GM12878 (cell line): ENCODE results near the gene CBR3. TPM values are rescaled to one million over a fixed set of nuclear protein-coding genes. Genes with fewer than 3 reads are reported as not detected.

ENCODE experiments used
- ATAC-seq: fragments of 200-7000 bp; cut with Tn5 transposase; 3 replicates; pipeline ENCODE4 v1.9.1; 2020; ENCODE audit warnings: mild to moderate bottlenecking, moderate library complexity
- BruUV-seq: library from RNA; stranded (reverse); fragments of 400-500 nt; replicated peaks from 2 replicates; lab custom pipeline; 2021; lab: Mats Ljungman, UMichigan
- CTCF ChIA-PET: fragments of 300-600 bp; sonication (Branson Sonifier 250); formaldehyde crosslinking; extraction: SDS; loops from one replicate; lab custom pipeline; 2021; ENCODE audit warnings: inconsistent platforms; lab: Yijun Ruan, JAX
- POLR2A ChIA-PET: fragments of 350-600 bp; formaldehyde crosslinking; extraction: SDS; loops from one replicate; lab custom pipeline; 2021; ENCODE audit warnings: inconsistent platforms; lab: Charles Lee
- RAD21 ChIA-PET: fragments of 300-600 bp; sonication (Branson Sonifier 250); formaldehyde crosslinking; loops from one replicate; lab custom pipeline; 2023; ENCODE audit warnings: antibody characterized with exemption; ENCODE audit not compliant: unreplicated experiment; lab: Charles Lee
- SMC1A ChIA-PET: fragments of 300-600 bp; sonication (Branson Sonifier 250); formaldehyde crosslinking; loops from one replicate; lab custom pipeline; 2023; ENCODE audit not compliant: unreplicated experiment, uncharacterized antibody; lab: Charles Lee
- DNase-seq: peaks from one replicate; pipeline ENCODE4 v3.0.0-alpha.2; 2011; ENCODE audit warnings: low read depth, low spot score
- FAIRE-seq: peaks from 3 replicates; lab custom pipeline; 2011; peaks lifted over from hg19 to GRCh38; lab: Jason Lieb, UNC
- H2AFZ ChIP-seq: 2 replicates; pipeline ENCODE4 v1.6.0; 2011; ENCODE audit warnings: low read depth, low read length, control low read depth; ENCODE audit not compliant: control insufficient read depth
- H3K27ac ChIP-seq: 2 replicates; pipeline ENCODE4 v1.5.1; 2011; ENCODE audit warnings: control low read depth; ENCODE audit not compliant: control insufficient read depth, insufficient read depth
- H3K27me3 ChIP-seq, 2 experiments: replicated peaks in 1 of 2; 2 replicates each; pipeline versions ENCODE4 v1.6.0 to v1.6.1; 2011; ENCODE audit warnings: low read length in 1 of 2; ENCODE audit not compliant: control insufficient read depth in 2 of 2, insufficient read depth in 2 of 2
- H3K36me3 ChIP-seq, 2 experiments: 2 replicates each; pipeline ENCODE4 v1.5.1; 2011; ENCODE audit warnings: low read length in 1 of 2; ENCODE audit not compliant: control insufficient read depth in 2 of 2, insufficient read depth in 2 of 2
- H3K4me1 ChIP-seq: 2 replicates; pipeline ENCODE4 v1.6.1; 2011; ENCODE audit warnings: mild to moderate bottlenecking, low read length, moderate library complexity, mixed read lengths; ENCODE audit not compliant: control insufficient read depth, insufficient read depth
- H3K4me2 ChIP-seq: 2 replicates; pipeline ENCODE4 v1.6.0; 2011; ENCODE audit warnings: control low read depth; ENCODE audit not compliant: control insufficient read depth, insufficient read depth
- H3K4me3 ChIP-seq: fragments of 200-600 bp; sonication (generic); 2 replicates; pipeline ENCODE4 v1.5.1; 2016
- H3K79me2 ChIP-seq: 2 replicates; pipeline ENCODE4 v1.6.0; 2011; ENCODE audit warnings: low read length; ENCODE audit not compliant: control insufficient read depth, insufficient read depth
- H3K9ac ChIP-seq: 2 replicates; pipeline ENCODE4 v1.8.0; 2011; ENCODE audit warnings: low read length, control low read depth, mixed read lengths; ENCODE audit not compliant: control insufficient read depth, insufficient read depth
- H3K9me3 ChIP-seq: replicated peaks from 3 replicates; pipeline ENCODE4 v1.5.1; 2011; ENCODE audit warnings: mild to moderate bottlenecking, low read length; ENCODE audit not compliant: control insufficient read depth, insufficient read depth
- H4K20me1 ChIP-seq: 2 replicates; pipeline ENCODE4 v1.6.0; 2011; ENCODE audit not compliant: control insufficient read depth, insufficient read depth
- BACH1 ChIP-seq: fragments of 450-650 bp; IDR thresholded peaks from 2 replicates; pipeline ENCODE4 v1.6.1; 2017; ENCODE audit warnings: mild to moderate bottlenecking, borderline replicate concordance
- BHLHE40 ChIP-seq, 2 experiments: fragments of 450-650 bp in 1 of 2; IDR thresholded peaks; 2 replicates each; pipeline ENCODE4 v1.6.1; 2011 to 2017; ENCODE audit warnings: low read depth in 2 of 2, borderline replicate concordance in 1 of 2, improper control_type of control experiment in 1 of 2, low read length in 1 of 2, mild to moderate bottlenecking in 1 of 2
- CHD2 ChIP-seq: IDR thresholded peaks from 2 replicates; pipeline ENCODE4 v1.6.1; 2011; ENCODE audit warnings: low read depth, low read length, improper control_type of control experiment, borderline replicate concordance
- DPF2 ChIP-seq: fragments of 450-650 bp; IDR thresholded peaks from 2 replicates; pipeline ENCODE4 v1.6.1; 2017; ENCODE audit warnings: mild to moderate bottlenecking
- EGR1 ChIP-seq, 2 experiments: IDR thresholded peaks; 1 replicate in 1 of 2; 2 replicates in 1 of 2; pipeline ENCODE4 v1.6.1; 2011 to 2012; ENCODE audit warnings: low read depth in 2 of 2, low read length in 2 of 2, borderline replicate concordance in 1 of 2, mild to moderate bottlenecking in 1 of 2, moderate library complexity in 1 of 2
- GATAD2B ChIP-seq: fragments of 450-650 bp; conservative IDR thresholded peaks from 2 replicates; pipeline ENCODE4 v1.6.1; 2017; ENCODE audit warnings: low read depth, mild to moderate bottlenecking, moderate library complexity
- HDAC6 ChIP-seq: fragments of 200-600 bp; sonication (generic); IDR thresholded peaks from one replicate; pipeline ENCODE4 v1.8.0; 2017; ENCODE audit warnings: antibody characterized with exemption; ENCODE audit not compliant: unreplicated experiment
- IKZF1 ChIP-seq: fragments of 450-650 bp; conservative IDR thresholded peaks from 2 replicates; pipeline ENCODE4 v1.6.1; 2017; ENCODE audit warnings: antibody characterized with exemption, mild to moderate bottlenecking
- LARP7 ChIP-seq: fragments of 450-650 bp; IDR thresholded peaks from 2 replicates; pipeline ENCODE4 v1.6.1; 2017; ENCODE audit warnings: mild to moderate bottlenecking
- NR2F1 ChIP-seq: fragments of 450-650 bp; conservative IDR thresholded peaks from 2 replicates; pipeline ENCODE4 v1.6.1; 2017; ENCODE audit warnings: mild to moderate bottlenecking
- POLR2A ChIP-seq: IDR thresholded peaks from 2 replicates; pipeline ENCODE4 v1.6.1; 2011; ENCODE audit warnings: low read depth, mild to moderate bottlenecking, low read length
- RAD51 ChIP-seq: fragments of 450-650 bp; IDR thresholded peaks from 2 replicates; pipeline ENCODE4 v1.6.1; 2016; ENCODE audit warnings: moderate library complexity, mild to moderate bottlenecking, inconsistent platforms
- RB1 ChIP-seq: fragments of 450-650 bp; formaldehyde crosslinking; IDR thresholded peaks from 2 replicates; pipeline ENCODE4 v1.6.1; 2017; ENCODE audit warnings: mild to moderate bottlenecking, borderline replicate concordance
- SMARCA5 ChIP-seq: fragments of 450-650 bp; IDR thresholded peaks from 2 replicates; pipeline ENCODE4 v1.6.1; 2017; ENCODE audit warnings: mild to moderate bottlenecking
- SPI1 ChIP-seq: IDR thresholded peaks from 2 replicates; pipeline ENCODE4 v1.6.1; 2011; ENCODE audit warnings: low read depth, mild to moderate bottlenecking, low read length, moderate library complexity, borderline replicate concordance; ENCODE audit not compliant: insufficient read depth
- WRNIP1 ChIP-seq: IDR thresholded peaks from 2 replicates; pipeline ENCODE4 v1.6.1; 2011; ENCODE audit warnings: low read depth, low read length, improper control_type of control experiment, borderline replicate concordance
- ZNF207 ChIP-seq: fragments of 450-650 bp; IDR thresholded peaks from 2 replicates; pipeline ENCODE4 v1.6.1; 2014; ENCODE audit warnings: antibody characterized with exemption, mild to moderate bottlenecking, borderline replicate concordance
- WGBS: methylation state at CpG from one replicate; pipeline ENCODE4 v1.1.6; 2016; ENCODE audit warnings: low lambda C conversion rate; ENCODE audit not compliant: insufficient replicate concordance, insufficient coverage; ENCODE audit errors: missing lambda C conversion rate; 5-methylcytosine and 5-hydroxymethylcytosine counted together
- in situ Hi-C: fragments of 300-500 bp; cut with MboI; formaldehyde crosslinking; loops from 9 replicates; pipeline ENCODE4 v1.14.3; 2018; ENCODE audit warnings: mixed read lengths
- intact Hi-C: fragments of 100-400 bp; cut with micrococcal nuclease; formaldehyde crosslinking; loops from one replicate; pipeline ENCODE4 v1.14.2; 2022; ENCODE audit not compliant: unreplicated experiment
- polyA plus RNA-seq, 11 experiments: library from polyadenylated mRNA; depleted of rRNA in 4 of 11; unstranded in 6 of 11; stranded (reverse) in 5 of 11; fragments of >200 nt; fragmentation: Nextera tagmentation in 4 of 11; fragmentation: Illumina TruSeq in 1 of 11; extraction: Ambion mirVana in 4 of 11; extraction: Trizol in 1 of 11; gene quantifications; 1 replicate in 1 of 11; 2 replicates in 10 of 11; pipeline versions ENCODE4 v1.2.1 to v1.2.3, GENCODE V29; 2011 to 2016; ENCODE audit warnings: inconsistent platforms in 2 of 11, missing spikeins in 2 of 11, low read depth in 1 of 11
- total RNA-seq, 4 experiments: library from RNA; depleted of rRNA in 3 of 4; stranded (reverse); fragments of >200 nt in 3 of 4; fragmentation: Illumina TruSeq in 1 of 4; extraction: Trizol in 1 of 4; gene quantifications; 2 replicates each; pipeline versions ENCODE4 v1.2.1 to v1.2.3, GENCODE V29; 2013 to 2021
- TF ChIP-seq, protein P1 (sequence below): IDR thresholded peaks from 2 replicates; pipeline ENCODE4 v1.6.1; 2012; ENCODE audit warnings: low read depth, low read length, improper control_type of control experiment
- TF ChIP-seq, protein P2 (sequence below): fragments of 450-650 bp; conservative IDR thresholded peaks from 2 replicates; pipeline ENCODE4 v1.6.1; 2017; ENCODE audit warnings: mild to moderate bottlenecking, moderate library complexity

The CBR3 gene
- total and polyA plus RNA-seq, 10 of the 15 experiments (the other 5 are each of a cell fraction or from before 2014, with no cell fraction given): 0.48 to 17.2 (median 11.2) TPM

DNA sequence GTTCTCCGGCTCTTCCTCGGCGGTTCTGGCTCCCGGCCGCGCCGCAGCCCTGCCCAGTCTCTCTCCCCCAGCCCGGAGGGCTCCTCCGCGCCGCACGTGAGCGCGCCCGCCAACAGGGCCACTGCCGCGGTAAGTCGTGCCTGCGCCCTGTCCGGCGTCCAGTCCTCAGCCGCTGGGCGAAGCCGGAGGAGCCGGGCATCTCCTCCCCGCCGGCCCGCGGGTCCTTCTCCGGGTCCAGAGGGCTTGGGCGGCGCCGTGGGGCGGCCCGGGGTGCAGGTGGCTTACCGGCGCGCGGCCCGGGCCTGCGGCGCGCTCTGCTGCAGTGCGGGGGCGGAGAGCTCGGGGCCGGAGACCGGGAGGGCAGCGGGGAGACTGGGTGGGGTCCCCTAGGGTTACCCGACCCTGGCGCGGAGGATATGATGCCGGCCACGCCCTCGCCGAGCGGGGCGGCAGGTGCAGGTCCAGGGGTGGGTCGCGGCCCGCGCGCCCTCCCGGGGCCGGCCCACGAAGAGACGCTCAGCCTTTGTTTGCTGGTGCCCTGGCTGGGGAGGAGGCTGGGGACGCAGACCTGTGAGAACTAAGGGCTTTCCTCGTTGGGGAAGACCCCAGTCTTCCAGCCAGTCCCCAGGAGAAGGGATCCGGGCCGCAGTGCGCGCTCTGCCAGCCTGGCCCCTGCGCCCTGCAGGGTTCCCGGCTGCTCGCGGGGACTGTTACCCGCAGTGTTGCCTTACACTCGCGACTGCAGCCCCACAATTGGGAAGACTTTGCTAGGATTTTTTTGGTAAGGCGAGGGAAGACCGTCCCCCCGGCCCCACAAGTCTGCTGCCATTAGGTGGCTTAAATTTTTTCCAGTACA, 22.2 kb downstream of the CBR3 start, which contains the start of gene DOP1B:
DOP1B (plus strand) TSS at position 10 of the 856 bp plus-strand sequence. CDS start 7,910 bp downstream, outside the sequence.
- intact Hi-C loops: loop anchor here (2.0 kb wide), 1 partner anchor 52 kb away; no protein-coding TSS in a partner anchor
- in situ Hi-C loops: no loop called here
- no TSS peak for BruUV-seq
- 3% methylated on average over 51 of the region's 83 CpGs for WGBS
- ATAC-seq: peak; percentile 47
- no peaks in the 10 kb centered on the region for H3K9me3 ChIP-seq
- peak within 1 kb of the TSS; percentile 87 for H3K4me3 ChIP-seq
- DNase-seq: no peak
- ChIA-PET POLR2A (interaction anchor here (0.6 kb wide), 1 partner anchor 14 kb away, joined by 4 read pairs; no protein-coding TSS in a partner anchor), RAD21 (no interaction called here), SMC1A (no interaction called here), CTCF (interaction anchor here (8.9 kb wide), 1 partner anchor 174 kb away, joined by 77 read pairs; no protein-coding TSS in a partner anchor)
- peak within 1 kb of the TSS; percentile 98 for H3K4me2 ChIP-seq
- peaks cover 9% of the 10 kb centered on the region for H3K4me1 ChIP-seq
- FAIRE-seq: no peak
- no peaks in the 10 kb centered on the region for H4K20me1 ChIP-seq
- peak within 1 kb of the TSS; percentile 71; the same call in 1 of the 2 replicates for H3K9ac ChIP-seq
- no peaks in the 10 kb centered on the region for H3K27me3 ChIP-seq
- H3K36me3 ChIP-seq: no peaks in the 10 kb centered on the region
- H2AFZ ChIP-seq: peak within 1 kb of the TSS; percentile 83
- H3K79me2 ChIP-seq: no peaks in the 10 kb centered on the region
- TF ChIP-seq WRNIP1 (no peak), NR2F1 (peak; percentile 49), ZNF207 (peak; percentile 80; the same call in 1 of the 2 replicates), EGR1 (IDR thresholded peaks at IDR 0.05; ENCODE audit: borderline replicate concordance in 1 of 2, low read depth in 2 of 2, low read length in 2 of 2) (peak in 1 of 2 experiments; percentile 97; a peak in 2 of 3 replicates), IKZF1 (peak; percentile 81), GATAD2B (peak; percentile 89), RB1 (0 out of 2 replicates have a peak, but pooled peaks have one; percentile 53), SMARCA5 (0 out of 2 replicates have a peak, but pooled peaks have one; percentile 59), SPI1 (no peak), DPF2 (peak; percentile 85), POLR2A (peak; percentile 76), RAD51 (no peak), BHLHE40 (IDR thresholded peaks at IDR 0.05; ENCODE audit: borderline replicate concordance in 1 of 2, low read depth in 2 of 2, low read length in 1 of 2) (peak; percentile 49 to 92), BACH1 (peak; percentile 46; the same call in 1 of the 2 replicates), LARP7 (peak; percentile 84), HDAC6 (peak; percentile 62), CHD2 (no peak)
- TF ChIP-seq, protein P1, sequence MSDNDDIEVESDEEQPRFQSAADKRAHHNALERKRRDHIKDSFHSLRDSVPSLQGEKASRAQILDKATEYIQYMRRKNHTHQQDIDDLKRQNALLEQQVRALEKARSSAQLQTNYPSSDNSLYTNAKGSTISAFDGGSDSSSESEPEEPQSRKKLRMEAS: no peak
- TF ChIP-seq, protein P2, sequence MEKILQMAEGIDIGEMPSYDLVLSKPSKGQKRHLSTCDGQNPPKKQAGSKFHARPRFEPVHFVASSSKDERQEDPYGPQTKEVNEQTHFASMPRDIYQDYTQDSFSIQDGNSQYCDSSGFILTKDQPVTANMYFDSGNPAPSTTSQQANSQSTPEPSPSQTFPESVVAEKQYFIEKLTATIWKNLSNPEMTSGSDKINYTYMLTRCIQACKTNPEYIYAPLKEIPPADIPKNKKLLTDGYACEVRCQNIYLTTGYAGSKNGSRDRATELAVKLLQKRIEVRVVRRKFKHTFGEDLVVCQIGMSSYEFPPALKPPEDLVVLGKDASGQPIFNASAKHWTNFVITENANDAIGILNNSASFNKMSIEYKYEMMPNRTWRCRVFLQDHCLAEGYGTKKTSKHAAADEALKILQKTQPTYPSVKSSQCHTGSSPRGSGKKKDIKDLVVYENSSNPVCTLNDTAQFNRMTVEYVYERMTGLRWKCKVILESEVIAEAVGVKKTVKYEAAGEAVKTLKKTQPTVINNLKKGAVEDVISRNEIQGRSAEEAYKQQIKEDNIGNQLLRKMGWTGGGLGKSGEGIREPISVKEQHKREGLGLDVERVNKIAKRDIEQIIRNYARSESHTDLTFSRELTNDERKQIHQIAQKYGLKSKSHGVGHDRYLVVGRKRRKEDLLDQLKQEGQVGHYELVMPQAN: peak; percentile 80
- peak within 1 kb of the TSS; percentile 39; the same call in 1 of the 2 replicates for H3K27ac ChIP-seq
